ENCODE results near the gene SOX13.

DNA sequence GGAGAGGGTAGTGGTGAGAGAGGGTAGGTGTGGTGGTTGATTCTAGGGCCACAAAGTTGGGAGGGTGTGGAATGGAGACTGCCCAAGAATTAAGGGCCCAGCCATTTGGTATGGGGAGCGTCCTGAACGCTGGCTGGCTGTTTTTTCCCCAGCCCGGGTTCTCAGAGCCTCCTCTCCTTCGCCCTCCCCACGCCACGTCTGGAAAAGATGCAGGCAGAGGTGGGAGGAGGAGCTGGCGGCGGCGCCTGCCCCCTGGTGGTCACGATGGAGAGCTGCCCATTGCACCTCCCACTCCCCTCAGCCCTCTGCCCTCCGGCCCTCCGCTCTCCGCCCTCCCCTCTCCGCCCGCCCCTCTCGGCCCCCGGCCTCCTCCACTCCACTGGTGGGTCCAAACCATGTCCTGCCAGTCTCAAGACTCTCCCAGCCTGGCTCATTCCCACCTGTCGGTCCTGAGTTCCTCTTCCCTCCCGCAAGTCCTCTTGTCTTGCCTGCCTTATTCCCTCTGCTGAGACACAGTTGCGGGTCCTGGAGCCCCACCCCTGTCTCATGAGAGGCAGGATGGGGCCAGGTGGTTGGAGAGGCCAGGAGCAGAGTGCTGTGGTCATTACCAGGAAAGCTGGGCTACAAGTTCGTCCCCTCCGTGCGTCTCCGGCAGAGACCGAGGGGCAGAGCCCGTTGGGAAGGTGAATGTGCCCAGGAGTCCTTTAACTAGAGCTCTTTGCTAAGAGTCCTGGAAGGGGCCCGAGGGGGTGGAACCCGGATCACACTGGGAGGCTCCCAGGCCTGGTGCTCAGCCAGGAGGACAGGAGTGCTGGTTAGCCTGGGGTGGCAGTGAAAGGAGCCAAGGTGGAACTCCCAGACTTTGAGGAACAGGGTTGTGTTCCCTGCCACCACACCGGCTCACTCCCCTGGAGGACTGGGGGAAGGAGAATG, 56.3 kb downstream of the SOX13 start:
- TF ChIP-seq CTCF (IDR thresholded peaks at IDR 0.05) (peak; percentile 92 to 96 (median 95)), POLR2A (IDR thresholded peaks at IDR 0.05) (no peak)

Measured in uterus (tissue), 2 donors.